HG03442 (cell line): ENCODE results near the gene KDM3B.
"Not testable (repeated sequence)": the region's sequence is repeated elsewhere in the genome, so short reads cannot be mapped to it uniquely, and the experiment has no call there.

Experiments used
- ATAC-seq: cut with Tn5 transposase; IDR thresholded peaks from one replicate; pipeline ENCODE4 v1.9.1; 2021; ENCODE audit warnings: mild to moderate bottlenecking, moderate library complexity; ENCODE audit not compliant: unreplicated experiment

The KDM3B gene

GRCh38 chr5:138391859-138392386 lies 39.4 kb downstream of the KDM3B start:
- ATAC-seq: no peak

GRCh38 chr5:138402640-138403039 lies 50.2 kb downstream of the KDM3B start:
- ATAC-seq: peak; percentile 77

DNA sequence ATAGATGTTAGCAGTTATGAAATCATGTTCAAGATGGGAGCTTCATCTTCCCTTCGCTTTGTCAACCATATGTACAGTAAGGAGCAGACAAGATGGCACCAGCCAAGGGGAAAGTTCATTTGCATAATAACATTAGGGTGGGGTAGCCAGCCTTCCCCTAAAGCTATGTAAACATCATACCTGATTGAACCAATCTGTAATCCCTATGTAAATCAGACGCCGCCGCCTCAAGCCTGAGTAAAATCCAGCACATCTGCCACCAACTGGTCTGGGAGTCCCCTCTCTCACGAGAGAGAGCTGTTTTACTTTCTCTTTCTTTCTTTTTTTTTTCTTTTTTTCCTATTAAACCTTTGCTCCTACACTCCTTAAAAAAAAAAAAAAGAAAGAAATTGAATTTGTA lies 55.5 kb downstream of the KDM3B start:
- peak; percentile 96 for ATAC-seq

- not testable (repeated sequence) for ATAC-seq
Observed at GRCh38 chr5:138410996-138411640, 58.6 kb downstream of the KDM3B start.

- no peak for ATAC-seq
Observed at GRCh38 chr5:138418444-138418843, 66.0 kb downstream of the KDM3B start.

GRCh38 chr5:138425079-138425478 lies 72.6 kb downstream of the KDM3B start:
- no peak for ATAC-seq

- no peak for ATAC-seq
Observed at GRCh38 chr5:138435943-138436342, 83.5 kb downstream of the KDM3B start.

GRCh38 chr5:138438003-138438723 lies 85.7 kb downstream of the KDM3B start:
- peak; percentile 1 for ATAC-seq

GRCh38 chr5:138438724-138439476 lies 86.4 kb downstream of the KDM3B start, which contains the start of gene REEP2:
Gene REEP2 (plus strand): TSS chr5:138439057. CDS start chr5:138439209, 152 bp downstream.
- ATAC-seq: peak; percentile 73

DNA sequence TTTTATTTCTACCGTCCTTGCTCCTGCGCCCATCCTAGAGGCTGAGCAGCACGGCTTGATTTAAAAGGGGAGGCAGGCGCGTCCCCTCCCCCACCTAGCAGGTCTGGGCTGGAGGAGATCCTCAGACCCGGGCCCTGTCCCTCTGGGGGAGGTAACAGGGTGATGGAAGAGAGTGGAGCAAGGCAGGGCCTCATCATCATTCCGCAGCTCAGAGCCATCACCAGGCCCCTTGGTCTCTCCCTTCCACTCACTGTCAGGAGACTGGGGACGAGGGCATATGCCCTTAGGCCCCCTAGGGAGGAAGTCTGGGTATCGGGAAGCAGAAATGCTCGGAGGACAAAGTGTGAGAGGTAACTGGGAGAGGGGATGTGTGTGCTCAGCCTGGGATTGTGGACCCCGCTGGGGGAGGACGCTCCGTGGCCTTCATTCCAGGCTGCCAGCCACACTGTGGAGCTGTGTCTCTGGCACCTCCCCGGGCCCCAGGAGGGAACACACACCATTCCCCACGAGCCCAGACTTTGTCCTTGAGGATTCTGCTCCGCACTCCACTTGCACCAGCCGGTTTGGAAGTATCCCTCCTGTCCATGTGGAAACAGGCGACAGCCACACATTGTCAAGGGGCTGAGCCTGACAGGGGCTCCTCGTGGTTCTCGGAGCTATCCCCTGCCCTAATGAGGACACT lies 87.1 kb downstream of the KDM3B start:
- no peak for ATAC-seq

GRCh38 chr5:138440159-138441073 lies 87.9 kb downstream of the KDM3B start:
- no peak for ATAC-seq

DNA sequence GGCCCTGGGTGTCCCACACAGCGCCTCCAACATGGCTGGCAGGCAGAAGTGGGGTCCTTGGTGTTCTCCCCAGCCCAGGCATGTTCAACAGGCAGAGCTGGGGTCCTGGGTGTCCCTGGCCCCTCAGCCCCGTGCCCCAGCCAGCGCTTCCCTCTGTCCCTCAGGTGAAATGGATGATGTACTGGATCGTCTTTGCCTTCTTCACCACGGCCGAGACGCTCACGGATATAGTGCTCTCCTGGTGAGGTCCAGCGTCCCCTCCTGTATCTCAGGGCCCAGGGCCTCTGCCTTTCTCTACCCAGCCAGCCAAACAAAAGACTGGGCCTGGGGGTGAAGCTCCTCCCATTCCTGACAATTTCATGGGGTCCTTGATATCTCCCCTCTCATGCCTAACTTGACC lies 88.7 kb downstream of the KDM3B start:
- no peak for ATAC-seq

- no peak for ATAC-seq
Observed at GRCh38 chr5:138444078-138444773, 91.7 kb downstream of the KDM3B start.

DNA sequence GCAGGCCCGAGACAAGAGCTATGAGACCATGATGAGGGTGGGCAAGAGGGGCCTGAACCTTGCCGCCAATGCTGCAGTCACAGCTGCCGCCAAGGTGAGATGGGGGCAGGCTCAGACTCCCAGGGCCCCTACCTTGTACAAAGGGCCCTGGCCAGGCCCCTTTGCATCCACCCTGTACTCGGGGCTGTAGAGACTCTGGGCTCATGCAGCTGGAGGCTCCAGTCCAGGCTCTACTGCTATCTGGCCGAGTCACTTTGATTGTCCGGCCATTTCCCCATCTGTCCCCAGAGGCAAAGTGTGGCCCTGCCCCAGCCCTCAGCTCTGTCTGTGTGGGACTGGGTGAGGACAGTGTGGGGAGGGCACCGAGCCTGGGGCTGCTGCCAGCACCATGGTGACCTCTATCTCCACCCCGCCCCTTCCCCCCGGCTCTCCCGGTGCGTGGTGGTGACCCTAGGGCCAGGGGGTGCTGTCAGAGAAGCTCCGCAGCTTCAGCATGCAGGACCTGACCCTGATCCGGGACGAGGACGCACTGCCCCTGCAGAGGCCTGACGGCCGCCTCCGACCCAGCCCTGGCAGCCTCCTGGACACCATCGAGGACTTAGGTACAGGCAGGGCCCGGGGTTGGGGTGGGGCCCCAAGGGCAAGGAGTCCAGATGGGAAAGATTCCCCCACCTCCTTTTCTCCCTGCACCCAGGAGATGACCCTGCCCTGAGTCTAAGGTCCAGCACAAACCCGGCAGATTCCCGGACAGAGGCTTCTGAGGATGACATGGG lies 92.5 kb downstream of the KDM3B start:
- ATAC-seq: no peak

- no peak for ATAC-seq
Observed at GRCh38 chr5:138445547-138446271, 93.2 kb downstream of the KDM3B start.

GRCh38 chr5:138448070-138448469 lies 95.6 kb downstream of the KDM3B start:
- ATAC-seq: no peak

DNA sequence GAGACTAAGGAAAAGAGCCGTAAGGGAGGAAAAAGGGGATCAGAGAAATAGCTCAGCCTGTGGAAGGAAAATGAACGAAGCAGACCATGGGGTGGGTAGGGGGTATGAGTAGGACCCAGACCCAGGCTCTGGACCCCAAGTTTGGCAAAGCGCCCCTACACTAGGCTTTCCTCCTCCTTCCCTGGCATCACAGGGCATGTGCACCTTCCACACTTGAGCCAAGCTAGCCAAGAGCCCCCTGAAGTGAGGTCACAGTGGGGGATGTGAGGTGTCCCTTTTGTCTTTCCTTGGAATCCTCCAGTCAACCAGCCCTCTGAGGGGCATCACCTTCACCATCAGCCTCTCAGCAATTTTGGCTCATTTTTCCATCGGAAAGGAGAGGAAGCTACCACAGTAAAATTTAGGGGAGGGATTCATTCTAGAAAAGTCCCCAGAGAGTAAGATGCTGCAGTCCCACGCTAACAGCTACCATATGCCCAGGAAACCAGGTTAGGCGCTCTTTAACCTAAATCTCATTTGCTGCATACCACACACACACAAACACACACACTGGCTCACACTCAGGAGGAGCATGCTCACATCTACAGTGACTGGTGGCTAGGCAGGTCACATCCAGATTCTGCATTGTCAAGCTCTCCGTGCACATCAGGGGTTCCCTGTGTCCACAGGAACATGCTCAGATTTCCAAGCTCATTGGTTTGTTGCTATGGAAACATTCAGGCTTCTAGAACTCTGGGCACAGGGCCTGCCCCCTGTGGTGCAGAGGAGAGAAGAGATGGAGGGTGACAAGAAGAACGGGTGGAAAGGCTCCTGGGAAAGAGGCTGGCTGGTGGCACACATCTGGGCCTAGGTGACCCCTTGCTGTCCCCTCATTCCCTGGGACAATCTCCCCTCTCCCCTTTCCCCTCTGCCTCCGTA lies 96.3 kb downstream of the KDM3B start:
- no peak for ATAC-seq
